Measurements from ENCODE around the gene SLX4.

DNA sequence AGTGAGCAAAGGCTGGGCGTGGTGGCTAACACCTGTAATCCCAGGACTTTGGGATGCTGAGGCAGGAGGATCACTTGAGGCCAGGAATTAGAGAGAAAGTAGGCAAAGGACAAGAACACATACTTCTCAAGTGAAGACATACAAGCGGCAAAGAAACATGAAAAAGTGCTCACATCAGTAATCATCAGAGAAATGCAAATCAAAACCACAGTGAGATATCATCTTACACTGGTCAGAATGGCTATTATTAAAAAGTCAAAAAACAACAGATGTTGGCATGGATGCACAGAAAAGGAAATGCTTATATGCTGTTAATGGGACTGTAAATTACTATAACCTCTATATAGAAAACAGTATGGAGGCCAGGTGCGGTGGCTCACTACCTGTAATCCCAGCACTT is 12.2 kb upstream of the SLX4 start:
- TF ChIP-seq, protein P1, sequence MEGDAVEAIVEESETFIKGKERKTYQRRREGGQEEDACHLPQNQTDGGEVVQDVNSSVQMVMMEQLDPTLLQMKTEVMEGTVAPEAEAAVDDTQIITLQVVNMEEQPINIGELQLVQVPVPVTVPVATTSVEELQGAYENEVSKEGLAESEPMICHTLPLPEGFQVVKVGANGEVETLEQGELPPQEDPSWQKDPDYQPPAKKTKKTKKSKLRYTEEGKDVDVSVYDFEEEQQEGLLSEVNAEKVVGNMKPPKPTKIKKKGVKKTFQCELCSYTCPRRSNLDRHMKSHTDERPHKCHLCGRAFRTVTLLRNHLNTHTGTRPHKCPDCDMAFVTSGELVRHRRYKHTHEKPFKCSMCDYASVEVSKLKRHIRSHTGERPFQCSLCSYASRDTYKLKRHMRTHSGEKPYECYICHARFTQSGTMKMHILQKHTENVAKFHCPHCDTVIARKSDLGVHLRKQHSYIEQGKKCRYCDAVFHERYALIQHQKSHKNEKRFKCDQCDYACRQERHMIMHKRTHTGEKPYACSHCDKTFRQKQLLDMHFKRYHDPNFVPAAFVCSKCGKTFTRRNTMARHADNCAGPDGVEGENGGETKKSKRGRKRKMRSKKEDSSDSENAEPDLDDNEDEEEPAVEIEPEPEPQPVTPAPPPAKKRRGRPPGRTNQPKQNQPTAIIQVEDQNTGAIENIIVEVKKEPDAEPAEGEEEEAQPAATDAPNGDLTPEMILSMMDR (IDR thresholded peaks at IDR 0.05), result no peak
- no peak for TF ChIP-seq POLR2A (IDR thresholded peaks at IDR 0.05)

All from lower leg skin (tissue), 3 donors.